GM21737 (cell line): Measurements from ENCODE around the gene LSAMP.

Experiments used
- ATAC-seq: cut with Tn5 transposase; IDR thresholded peaks from one replicate; pipeline ENCODE4 v1.9.1; 2021; ENCODE audit warnings: mild to moderate bottlenecking, moderate library complexity; ENCODE audit not compliant: unreplicated experiment

The LSAMP gene

GRCh38 chr3:116433552-116433951 is 11.7 kb downstream of the LSAMP start:
- no peak for ATAC-seq

DNA sequence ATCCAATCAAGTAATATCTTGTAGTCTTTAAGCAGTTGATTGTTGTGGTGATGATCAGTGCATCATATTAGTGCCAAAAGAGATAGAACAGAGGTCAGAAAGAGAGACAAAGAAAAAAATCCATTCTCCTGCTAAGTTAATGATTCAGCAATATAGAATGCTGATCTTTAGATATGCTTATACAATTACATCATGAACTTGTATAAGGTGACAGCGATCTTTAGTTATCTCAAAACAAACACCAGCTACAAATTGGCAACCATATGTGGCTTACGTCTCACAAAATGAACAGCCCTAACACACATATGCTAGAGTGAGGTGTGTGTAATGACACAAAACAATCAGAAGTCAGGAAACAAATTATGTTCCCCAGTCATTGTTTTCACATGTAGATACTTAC is 12.5 kb downstream of the LSAMP start:
- ATAC-seq, result no peak

DNA sequence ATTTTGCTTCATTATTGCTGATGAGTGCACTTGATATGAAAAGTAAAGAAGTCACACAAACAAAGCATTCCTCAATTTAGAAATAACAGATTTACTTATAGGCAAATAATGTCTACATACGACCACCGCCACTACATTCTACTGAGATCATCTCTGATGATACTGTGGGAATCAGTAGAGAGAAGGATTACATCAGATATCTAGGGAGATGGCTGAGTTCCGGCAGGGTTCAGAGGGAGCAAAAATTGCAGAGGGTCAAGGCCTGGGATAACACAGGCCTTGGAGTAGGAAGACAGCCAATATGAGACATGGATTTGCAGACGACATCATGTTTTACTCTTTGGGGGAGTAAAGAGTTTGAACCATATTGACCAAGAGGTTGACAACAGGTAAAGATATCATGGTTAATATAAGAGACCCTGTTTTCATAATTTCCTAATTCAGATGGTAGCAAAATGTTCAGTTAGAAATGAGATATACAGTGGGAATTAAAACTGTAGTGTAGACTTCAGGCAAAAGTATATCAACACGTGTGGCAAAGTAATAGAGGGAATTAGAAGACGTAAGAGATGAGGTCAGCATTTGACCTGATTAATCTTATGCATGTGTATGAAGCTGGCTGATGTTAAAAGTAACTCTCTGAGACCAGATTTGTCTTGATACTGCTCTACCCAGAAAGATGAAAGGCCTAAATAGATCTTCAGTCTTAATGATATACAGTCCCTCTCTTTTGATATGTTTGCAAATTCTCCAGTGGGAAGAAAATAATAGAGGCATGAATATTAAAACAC is 15.6 kb downstream of the LSAMP start:
- ATAC-seq, result no peak

- ATAC-seq, result no peak
These were observed 19.3 kb downstream of the LSAMP start for GRCh38 chr3:116426036-116426435.

DNA sequence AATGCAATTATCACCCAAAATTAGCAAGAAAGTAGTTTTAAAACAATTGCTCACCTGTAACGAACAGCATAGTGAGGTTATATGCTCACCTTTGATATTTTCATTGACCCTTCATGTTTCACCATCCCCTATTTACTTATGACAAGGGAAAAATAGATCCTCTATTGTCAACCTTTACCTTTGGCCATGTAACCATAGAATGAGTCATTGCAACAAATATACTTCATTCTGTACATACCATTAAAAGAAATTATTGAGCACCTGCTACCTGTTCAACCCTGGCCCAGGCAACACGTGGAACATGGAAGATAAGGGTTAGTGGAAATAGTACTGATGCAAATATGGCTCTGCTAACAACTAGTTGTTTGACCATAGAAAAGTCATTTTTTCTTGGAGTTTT is 20.2 kb downstream of the LSAMP start:
- no peak for ATAC-seq

- no peak for ATAC-seq
These were observed 21.3 kb downstream of the LSAMP start for GRCh38 chr3:116423945-116424344.

GRCh38 chr3:116423374-116423773 is 21.9 kb downstream of the LSAMP start:
- no peak for ATAC-seq

- no peak for ATAC-seq
These were observed 28.1 kb downstream of the LSAMP start for GRCh38 chr3:116417151-116417550.

- no peak for ATAC-seq
These were observed 32.0 kb downstream of the LSAMP start for GRCh38 chr3:116413319-116413718.

GRCh38 chr3:116408473-116408872 is 36.8 kb downstream of the LSAMP start:
- no peak for ATAC-seq

DNA sequence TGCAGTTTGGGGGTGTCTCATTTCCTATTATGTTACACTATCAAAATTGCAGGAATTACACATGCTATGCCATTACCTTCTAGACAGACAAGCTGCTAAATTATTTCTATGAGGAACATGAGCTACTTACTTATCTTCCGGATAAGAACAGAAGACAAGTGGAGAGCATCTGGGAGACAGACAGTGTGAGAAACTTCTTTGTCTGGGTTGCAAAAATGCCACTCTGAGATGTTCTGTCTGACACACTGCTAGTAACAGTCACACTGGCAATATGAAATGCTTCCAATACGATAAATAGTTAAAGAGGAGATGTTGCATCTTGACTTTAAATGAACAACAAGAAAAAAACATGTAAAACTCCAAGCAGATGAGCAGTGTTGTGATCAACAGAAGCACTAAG is 40.1 kb downstream of the LSAMP start:
- ATAC-seq, result no peak

DNA sequence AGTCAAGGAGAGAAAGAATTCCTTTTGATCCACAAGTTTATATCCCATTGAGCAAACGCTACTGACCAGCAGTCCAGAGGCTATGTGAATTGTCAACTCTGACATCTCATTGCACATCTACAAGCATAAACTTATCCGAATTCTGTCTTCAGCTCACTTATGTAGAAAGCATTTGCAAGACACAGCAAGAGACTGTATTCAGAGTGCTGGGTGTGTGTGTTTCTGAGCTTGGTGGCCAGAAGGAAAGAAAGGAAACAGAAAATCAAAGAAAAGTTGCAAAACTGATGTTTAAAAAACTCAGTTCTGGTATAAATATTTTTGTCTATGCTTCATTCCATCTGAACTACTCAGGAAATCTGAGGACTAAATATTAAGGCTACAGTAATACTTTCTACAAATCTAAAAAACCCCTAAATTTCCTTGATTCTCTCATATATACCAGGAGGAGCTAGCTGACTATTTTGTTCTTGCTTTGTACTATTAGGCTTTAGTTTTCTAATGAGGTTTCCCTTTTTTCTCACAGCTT is 45.5 kb downstream of the LSAMP start:
- no peak for ATAC-seq

DNA sequence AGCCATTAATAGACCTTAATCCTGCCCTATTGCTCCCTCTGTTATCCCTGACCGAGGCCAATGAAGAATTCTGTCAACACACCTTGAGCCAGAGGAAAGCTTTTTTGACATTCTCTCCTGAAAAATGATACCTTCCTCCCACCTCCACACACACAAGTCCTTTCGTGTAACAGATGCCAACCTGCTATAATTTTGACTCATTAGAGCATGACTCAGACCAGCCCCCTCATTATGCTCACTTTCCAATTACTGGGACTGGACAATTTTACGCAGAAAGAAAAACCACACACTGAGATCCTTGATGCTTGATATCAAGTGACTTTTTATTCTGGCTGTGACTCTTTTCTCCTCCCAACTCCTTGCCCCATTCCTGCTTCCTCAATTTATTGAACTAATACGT is 50.9 kb downstream of the LSAMP start:
- no peak for ATAC-seq

DNA sequence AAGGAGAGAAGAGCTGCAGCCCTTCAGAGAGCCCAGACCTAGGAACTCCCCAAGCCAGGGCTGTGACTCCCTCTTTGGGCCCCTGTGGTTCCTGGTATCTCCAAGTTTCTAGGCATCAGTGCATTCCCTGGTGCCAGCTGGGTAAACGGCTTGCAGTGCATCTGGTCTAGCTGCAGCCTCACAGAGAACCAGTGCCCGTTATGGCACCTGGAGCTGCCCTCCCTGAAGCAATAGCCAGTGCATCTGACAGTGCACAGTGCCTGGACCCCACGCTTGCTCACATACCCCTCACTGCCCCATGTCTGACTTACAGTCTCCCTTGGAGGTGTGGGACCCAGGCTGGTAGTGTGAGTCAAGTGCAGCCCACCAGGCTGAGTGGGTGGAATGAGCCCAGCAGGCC is 52.1 kb downstream of the LSAMP start:
- ATAC-seq, result no peak

DNA sequence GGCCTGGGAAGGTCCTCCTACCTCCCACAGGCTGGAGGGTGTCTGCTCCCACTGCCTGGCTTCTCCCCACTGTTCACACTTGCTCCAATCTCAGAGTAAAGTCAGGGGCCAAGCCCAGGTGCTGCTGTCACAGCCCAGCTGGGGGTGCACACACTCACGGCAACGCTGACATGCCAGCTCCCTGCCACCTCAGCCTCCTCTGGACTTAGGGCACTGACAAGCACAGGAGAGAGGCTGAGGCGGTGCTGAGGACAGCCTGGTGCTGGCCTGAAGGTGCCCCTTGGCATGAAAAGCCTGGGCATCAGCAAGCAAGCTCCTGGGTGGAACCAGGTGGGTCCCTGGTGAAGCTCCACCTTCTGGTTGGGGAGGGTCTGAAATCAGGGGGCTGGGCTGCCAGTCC is 53.0 kb downstream of the LSAMP start:
- ATAC-seq, result no peak

- ATAC-seq, result no peak
These were observed 53.7 kb downstream of the LSAMP start for GRCh38 chr3:116391296-116392201.

- no peak for ATAC-seq
These were observed 55.0 kb downstream of the LSAMP start for GRCh38 chr3:116390318-116390717.

- ATAC-seq, result no peak
These were observed 56.4 kb downstream of the LSAMP start for GRCh38 chr3:116388867-116389385.

DNA sequence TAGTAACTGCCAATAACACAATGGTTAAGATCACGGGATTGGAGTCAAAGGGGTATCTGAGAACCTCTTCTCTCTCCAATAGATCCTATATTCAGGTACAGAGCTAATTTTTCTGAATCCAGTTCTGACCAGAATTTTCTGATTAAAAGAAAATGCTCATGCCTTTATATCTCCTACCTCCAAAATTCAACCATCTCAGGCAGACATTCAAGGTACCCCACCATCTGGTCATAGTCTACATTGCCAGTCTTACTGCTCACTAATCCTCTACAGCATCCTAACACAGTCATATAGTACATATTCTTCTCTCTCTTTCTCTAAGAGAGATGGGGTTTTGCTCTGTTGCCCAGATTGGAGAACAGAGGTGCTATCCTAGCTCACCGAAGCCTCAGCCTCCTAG is 59.1 kb downstream of the LSAMP start:
- ATAC-seq, result no peak

DNA sequence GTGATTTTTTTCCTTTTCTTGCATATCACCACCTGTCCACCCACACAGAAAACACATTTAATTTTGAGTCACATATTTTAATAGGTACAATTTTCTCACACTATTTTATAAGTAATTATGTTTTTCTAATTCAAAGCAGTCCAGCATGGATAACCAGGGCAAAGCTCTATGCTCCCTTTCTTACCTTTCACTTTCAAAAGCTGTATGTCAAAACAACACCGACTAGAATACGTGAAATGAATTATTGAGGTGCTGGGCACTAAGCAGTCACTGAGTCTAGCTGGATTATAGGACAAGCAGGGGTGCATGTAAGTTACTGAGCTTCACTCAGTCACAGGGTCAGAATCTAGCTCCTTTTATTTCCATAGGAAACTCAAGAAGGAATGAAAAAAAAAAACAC is 60.6 kb downstream of the LSAMP start:
- ATAC-seq, result no peak

- no peak for ATAC-seq
These were observed 67.2 kb downstream of the LSAMP start for GRCh38 chr3:116378077-116378476.

DNA sequence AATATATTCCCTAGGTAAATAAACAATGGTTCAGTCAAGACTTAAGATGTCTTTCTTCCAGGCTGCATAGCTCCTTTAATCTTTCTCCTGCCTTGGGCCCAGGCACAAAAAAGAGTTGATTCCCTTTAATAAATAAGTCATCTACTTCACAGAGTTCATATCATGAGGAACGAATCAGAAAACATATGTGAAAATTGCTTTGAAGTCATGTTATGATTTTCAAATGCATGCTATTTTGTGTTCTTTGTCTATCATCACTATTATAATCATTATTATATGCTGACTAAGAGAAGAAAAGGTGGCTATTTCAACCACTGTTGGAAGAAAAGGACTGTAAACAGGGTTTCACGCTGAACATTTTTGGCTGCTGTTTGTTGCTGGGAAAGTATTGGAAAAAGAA is 70.4 kb downstream of the LSAMP start:
- no peak for ATAC-seq
